CD4-positive, CD25-positive, alpha-beta regulatory T cell (primary cell): Measurements from ENCODE around the gene BRSK2. TPM values are rescaled to one million over a fixed set of nuclear protein-coding genes. Genes with fewer than 3 reads are reported as not detected.

ENCODE experiments used
- ATAC-seq, 2 donors: fragments of 150-1000 bp; cut with Tn5 transposase; one replicate each; pipeline ENCODE4 v1.10.0; 2021; ENCODE audit warnings: low read depth in 2 of 2, moderate number of reproducible peaks in 2 of 2, moderate library complexity in 1 of 2
- DNase-seq, 3 donors: peaks; one replicate each; pipeline versions ENCODE4 v3.0.0 to v3.0.0-alpha.2; 2012 to 2022; ENCODE audit warnings: mixed read lengths in 1 of 3
- H3K27ac ChIP-seq: one replicate; pipeline ENCODE4 v1.7.0; 2013; ENCODE audit warnings: mild to moderate bottlenecking, low read length; ENCODE audit not compliant: insufficient read depth, poor library complexity, severe bottlenecking
- H3K27me3 ChIP-seq: one replicate; pipeline ENCODE4 v1.7.0; 2013; ENCODE audit warnings: low read length; ENCODE audit not compliant: control insufficient read depth, insufficient read depth
- H3K36me3 ChIP-seq: one replicate; pipeline ENCODE4 v1.7.0; 2013; ENCODE audit warnings: mild to moderate bottlenecking, low read length, moderate library complexity; ENCODE audit not compliant: control insufficient read depth, insufficient read depth
- H3K4me1 ChIP-seq: 2 replicates; pipeline ENCODE4 v1.7.0; 2013; ENCODE audit warnings: mild to moderate bottlenecking, low read length; ENCODE audit not compliant: insufficient read depth, control insufficient read depth, poor library complexity, severe bottlenecking
- H3K4me3 ChIP-seq: one replicate; pipeline ENCODE4 v1.7.0; 2013; ENCODE audit warnings: low read depth, mild to moderate bottlenecking, low read length, moderate library complexity
- H3K9me3 ChIP-seq, 2 experiments: 1 replicate in 1 of 2; 2 replicates in 1 of 2; pipeline ENCODE4 v1.7.0; 2013; ENCODE audit warnings: low read length in 2 of 2, mild to moderate bottlenecking in 1 of 2, moderate library complexity in 1 of 2; ENCODE audit not compliant: control insufficient read depth in 2 of 2
- H3K27ac Mint-ChIP-seq, 3 donors: one replicate each; pipeline ENCODE4 v1.8.0; 2020 to 2022; ENCODE audit warnings: mild to moderate bottlenecking in 3 of 3, mixed read lengths in 3 of 3, moderate library complexity in 2 of 3
- H3K27me3 Mint-ChIP-seq: one replicate; pipeline ENCODE4 v1.8.0; 2022; ENCODE audit warnings: mild to moderate bottlenecking, mixed read lengths
- H3K36me3 Mint-ChIP-seq: one replicate; pipeline ENCODE4 v1.8.0; 2020; ENCODE audit warnings: mixed read lengths
- H3K4me1 Mint-ChIP-seq, 4 donors: one replicate each; pipeline ENCODE4 v1.8.0; 2020 to 2022; ENCODE audit warnings: mixed read lengths in 4 of 4, mild to moderate bottlenecking in 1 of 4
- H3K4me3 Mint-ChIP-seq, 4 donors: one replicate each; pipeline ENCODE4 v1.8.0; 2020 to 2022; ENCODE audit warnings: mild to moderate bottlenecking in 4 of 4, mixed read lengths in 4 of 4, moderate library complexity in 3 of 4
- H3K9me3 Mint-ChIP-seq, 7 donors: one replicate each; pipeline ENCODE4 v1.8.0; 2020 to 2022; ENCODE audit warnings: mixed read lengths in 7 of 7, mild to moderate bottlenecking in 3 of 7, moderate library complexity in 2 of 7
- polyA plus RNA-seq, 4 donors: library from polyadenylated mRNA; unstranded; fragments of 300-500 nt; fragmentation: Illumina TruSeq; gene quantifications; one replicate each; pipeline ENCODE4 v1.2.3, GENCODE V29; 2021
- total RNA-seq: library from RNA; stranded (reverse); gene quantifications from one replicate; pipeline ENCODE4 v1.2.3, GENCODE V29; 2022

BRSK2 gene
- total and polyA plus RNA-seq, 5 donors from 2014 or later: 0.07 to 0.42 (median 0.08) TPM; not detected in 1

DNA sequence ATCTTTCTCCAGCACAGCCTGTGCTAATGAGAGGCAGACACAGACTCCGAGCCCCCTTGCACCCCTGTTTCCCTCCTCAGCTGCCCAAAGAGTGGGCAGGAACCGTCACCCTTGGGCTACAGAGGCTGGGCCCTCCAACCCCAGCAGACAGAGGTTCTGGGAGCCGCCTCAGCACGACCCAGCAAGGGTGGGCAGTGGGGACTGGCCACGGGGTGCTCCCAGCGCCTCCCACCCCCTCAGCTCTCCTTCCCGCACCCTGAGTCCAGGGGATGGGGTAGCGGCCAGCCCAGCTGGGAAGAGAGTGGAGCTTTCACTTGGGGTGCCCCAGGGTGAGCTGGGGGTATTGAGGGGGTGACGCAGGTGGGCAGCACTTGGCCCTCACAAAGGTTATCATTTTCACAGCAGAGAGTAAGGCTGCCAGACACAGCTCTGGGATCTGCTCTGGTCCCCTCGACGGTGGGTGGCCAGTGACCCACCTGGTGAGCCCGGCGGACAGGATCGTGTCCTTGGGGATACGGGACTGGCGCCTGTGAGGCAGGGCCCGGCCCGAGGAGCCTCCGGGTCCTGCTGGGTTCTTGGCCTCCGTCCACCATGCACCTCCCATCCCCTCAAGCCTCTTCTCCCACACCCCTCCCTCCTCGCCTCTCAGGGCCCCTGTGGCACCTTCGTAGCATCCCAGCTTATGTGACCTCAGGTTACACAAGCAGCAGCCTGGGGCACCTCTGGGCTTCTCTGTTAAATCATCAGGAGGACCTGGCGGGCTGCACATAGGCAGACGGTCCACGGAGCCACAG is 14.4 kb upstream of the BRSK2 start:
- no peaks in the 10 kb centered on the region for H3K27me3 ChIP-seq
- Mint-ChIP-seq H3K9me3 (peaks cover 0 to 2% (median 0%) of the 10 kb centered on the region in 7 donors), H3K27me3 (no peaks in the 10 kb centered on the region), H3K36me3 (no peaks in the 10 kb centered on the region), H3K4me3 (no peak overlapping the region), H3K4me1 (no peaks in the 10 kb centered on the region), H3K27ac (no peak overlapping the region)
- H3K9me3 ChIP-seq: no peaks in the 10 kb centered on the region
- no peaks in the 10 kb centered on the region for H3K4me1 ChIP-seq
- H3K4me3 ChIP-seq: no peak overlapping the region
- no peak overlapping the region for H3K27ac ChIP-seq
- no peak for DNase-seq
- ATAC-seq: no peak
- H3K36me3 ChIP-seq: no peaks in the 10 kb centered on the region

DNA sequence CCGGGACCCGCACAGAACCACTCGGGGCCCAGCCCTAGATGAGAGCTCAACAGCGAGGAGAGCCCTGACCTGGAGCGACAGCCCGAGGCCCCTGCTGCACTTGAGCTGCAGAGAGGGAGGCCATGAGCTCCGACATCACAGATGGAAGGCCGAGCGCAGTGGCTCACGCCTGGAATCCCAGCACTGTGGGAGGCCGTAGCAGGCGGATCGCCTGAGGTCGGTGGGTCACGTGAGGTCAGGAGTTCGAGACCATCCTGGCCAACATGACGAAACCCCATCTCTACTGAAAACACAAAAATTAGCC is 13.8 kb upstream of the BRSK2 start:
- Mint-ChIP-seq H3K36me3 (no peaks in the 10 kb centered on the region), H3K9me3 (peaks cover 0 to 3% (median 0%) of the 10 kb centered on the region in 7 donors)

GRCh38 chr11:1377231-1377780 is 12.4 kb upstream of the BRSK2 start:
- ATAC-seq (no peak), DNase-seq (no peak)
- Histone ChIP-seq H3K4me3 (no peak overlapping the region), H3K27ac (no peak overlapping the region), H3K27me3 (no peaks in the 10 kb centered on the region), H3K36me3 (no peaks in the 10 kb centered on the region), H3K4me1 (no peaks in the 10 kb centered on the region), H3K9me3 (no peaks in the 10 kb centered on the region)
- Mint-ChIP-seq H3K27ac (no peak overlapping the region), H3K36me3 (no peaks in the 10 kb centered on the region), H3K4me1 (peaks cover 0 to 7% (median 1%) of the 10 kb centered on the region in 4 donors), H3K9me3 (peaks cover 0 to 3% (median 0%) of the 10 kb centered on the region in 7 donors), H3K4me3 (no peak overlapping the region), H3K27me3 (no peaks in the 10 kb centered on the region)

More for the DNA sequence above, 13.8 kb upstream of the BRSK2 start:
- no peaks in the 10 kb centered on the region for H3K27me3 ChIP-seq
- H3K36me3 ChIP-seq: no peaks in the 10 kb centered on the region
- DNase-seq: no peak
- H3K27me3 Mint-ChIP-seq: no peaks in the 10 kb centered on the region
- H3K9me3 ChIP-seq: no peaks in the 10 kb centered on the region
- no peak for ATAC-seq
- H3K4me1 Mint-ChIP-seq: no peaks in the 10 kb centered on the region
- no peak overlapping the region for H3K27ac ChIP-seq
- no peak overlapping the region for H3K4me3 Mint-ChIP-seq
- H3K4me3 ChIP-seq: no peak overlapping the region
- no peaks in the 10 kb centered on the region for H3K4me1 ChIP-seq
- H3K27ac Mint-ChIP-seq: no peak overlapping the region

- H3K9me3 Mint-ChIP-seq: peaks cover 0 to 3% (median 0%) of the 10 kb centered on the region in 7 donors
- Histone ChIP-seq H3K4me1 (peaks cover 4% of the 10 kb centered on the region), H3K9me3 (no peaks in the 10 kb centered on the region), H3K4me3 (no peak overlapping the region), H3K27me3 (no peaks in the 10 kb centered on the region), H3K36me3 (no peaks in the 10 kb centered on the region), H3K27ac (no peak overlapping the region)
- ATAC-seq: no peak
- DNase-seq: no peak
- peak overlapping the region; percentile 49 to 87 (median 74) for H3K4me3 Mint-ChIP-seq
- no peaks in the 10 kb centered on the region for H3K36me3 Mint-ChIP-seq
- H3K27me3 Mint-ChIP-seq: peaks cover 8% of the 10 kb centered on the region
- peaks cover 0 to 16% (median 5%) of the 10 kb centered on the region in 4 donors for H3K4me1 Mint-ChIP-seq
- H3K27ac Mint-ChIP-seq: peak overlapping the region in 2 of 3 donors; percentile 8 to 90
These were observed 7.8 kb upstream of the BRSK2 start for GRCh38 chr11:1381793-1382425.

GRCh38 chr11:1382429-1382828 is 7.3 kb upstream of the BRSK2 start:
- Histone ChIP-seq H3K27me3 (no peaks in the 10 kb centered on the region), H3K36me3 (no peaks in the 10 kb centered on the region), H3K9me3 (no peaks in the 10 kb centered on the region), H3K4me1 (peaks cover 4% of the 10 kb centered on the region), H3K27ac (peak overlapping the region; percentile 78), H3K4me3 (no peak overlapping the region)
- Mint-ChIP-seq H3K36me3 (no peaks in the 10 kb centered on the region), H3K27me3 (peaks cover 12% of the 10 kb centered on the region), H3K27ac (peak overlapping the region; percentile 8 to 90 (median 78)), H3K9me3 (peaks cover 0 to 3% (median 0%) of the 10 kb centered on the region in 7 donors), H3K4me1 (peaks cover 0 to 16% (median 5%) of the 10 kb centered on the region in 4 donors), H3K4me3 (peak overlapping the region; percentile 66 to 87 (median 74))
- no peak for DNase-seq
- no peak for ATAC-seq

DNA sequence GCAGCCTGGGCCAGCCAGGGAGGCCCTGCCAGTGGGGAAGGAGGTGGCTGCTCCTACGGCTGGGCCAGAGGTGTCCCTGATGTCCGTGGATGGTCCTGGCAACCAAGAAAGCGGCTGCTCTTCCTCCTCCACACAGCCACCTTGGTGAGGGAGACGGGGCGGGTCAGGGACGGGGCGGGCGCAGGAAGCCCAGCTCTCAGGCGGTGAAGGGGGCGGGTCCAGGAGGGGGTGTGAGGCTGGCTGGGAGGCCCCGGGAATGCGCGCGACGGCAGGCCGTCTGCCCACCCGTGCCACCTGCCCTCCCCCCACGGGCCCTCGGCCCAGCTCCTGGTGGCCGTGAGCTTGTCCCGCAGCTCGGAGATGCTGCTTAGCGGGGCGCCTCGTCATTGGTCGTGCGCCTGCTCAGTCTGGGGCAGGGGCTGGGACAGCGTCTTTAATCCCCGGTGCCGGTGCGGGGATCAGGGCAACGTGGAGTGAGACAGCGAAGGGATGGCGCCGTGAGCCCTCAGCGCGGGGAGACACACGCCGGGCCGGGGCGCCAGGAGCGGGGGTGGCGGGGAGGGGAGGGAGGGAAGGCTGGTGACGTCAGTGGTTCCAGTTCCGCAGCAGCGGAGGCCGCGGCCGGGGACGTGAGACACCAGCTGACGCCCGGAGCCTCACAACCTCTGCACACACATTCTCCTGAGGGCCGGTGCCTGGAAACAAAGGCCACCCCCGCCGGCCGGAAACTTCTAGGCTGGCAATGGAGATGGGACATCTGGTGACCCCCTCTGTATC is 6.7 kb upstream of the BRSK2 start:
- ATAC-seq (peak; percentile 70 to 76), DNase-seq (peak; percentile 65 to 72 (median 71))
- peaks cover 0 to 3% (median 2%) of the 10 kb centered on the region in 7 donors for H3K9me3 Mint-ChIP-seq
- H3K4me3 Mint-ChIP-seq: peak overlapping the region; percentile 66 to 87 (median 82)
- peak overlapping the region; percentile 62 to 90 (median 86) for H3K27ac Mint-ChIP-seq
- peaks cover 0 to 16% (median 6%) of the 10 kb centered on the region in 4 donors for H3K4me1 Mint-ChIP-seq
- no peaks in the 10 kb centered on the region for H3K27me3 ChIP-seq
- no peaks in the 10 kb centered on the region for H3K36me3 ChIP-seq
- H3K36me3 Mint-ChIP-seq: no peaks in the 10 kb centered on the region
- H3K9me3 ChIP-seq: no peaks in the 10 kb centered on the region
- H3K27ac ChIP-seq: peak overlapping the region; percentile 78
- H3K27me3 Mint-ChIP-seq: peaks cover 16% of the 10 kb centered on the region
- no peak overlapping the region for H3K4me3 ChIP-seq
- peaks cover 4% of the 10 kb centered on the region for H3K4me1 ChIP-seq

DNA sequence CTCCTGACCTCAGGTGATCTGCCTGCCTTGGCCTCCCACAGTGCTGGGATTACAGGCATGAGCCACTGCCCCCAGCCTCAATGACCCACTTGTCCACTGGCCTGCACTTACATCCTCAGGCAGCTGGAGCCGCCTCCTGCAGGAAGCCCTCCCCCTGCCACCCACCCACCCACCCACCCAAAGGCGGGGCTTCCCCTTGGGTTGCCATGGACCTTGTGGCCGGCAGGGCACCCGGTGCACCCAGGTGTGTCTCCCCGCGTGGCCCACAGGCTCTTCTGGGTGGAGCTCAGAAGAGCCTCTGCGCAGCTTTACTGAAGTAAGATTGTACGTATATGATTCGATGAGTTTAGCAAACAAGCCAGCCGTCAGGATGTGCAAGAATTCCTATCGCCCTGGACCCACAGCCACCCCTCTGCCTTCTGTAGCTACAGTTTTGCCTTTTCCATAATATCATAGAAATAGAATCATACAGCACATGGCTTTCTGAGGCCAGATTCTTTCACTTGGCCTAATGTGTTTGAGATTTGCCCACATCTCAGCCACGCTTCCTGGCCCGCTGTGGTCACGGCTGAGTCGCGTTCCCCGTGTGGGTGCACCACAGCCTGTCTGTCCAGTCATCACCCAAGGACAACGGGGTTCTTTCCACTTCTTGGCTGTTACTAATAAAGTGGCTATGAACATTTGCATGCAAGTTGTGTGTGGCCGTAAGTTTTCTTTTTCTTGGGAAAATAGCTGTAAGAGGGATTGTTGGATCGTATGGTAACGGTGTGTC is 5.3 kb upstream of the BRSK2 start:
- no peaks in the 10 kb centered on the region for H3K36me3 ChIP-seq
- H3K36me3 Mint-ChIP-seq: no peaks in the 10 kb centered on the region
- peak overlapping the region; percentile 61 to 80 (median 76) for H3K4me3 Mint-ChIP-seq
- no peaks in the 10 kb centered on the region for H3K27me3 ChIP-seq
- H3K27ac ChIP-seq: no peak overlapping the region
- peaks cover 13% of the 10 kb centered on the region for H3K4me1 ChIP-seq
- peaks cover 0 to 16% (median 6%) of the 10 kb centered on the region in 4 donors for H3K4me1 Mint-ChIP-seq
- H3K4me3 ChIP-seq: no peak overlapping the region
- DNase-seq (no peak), ATAC-seq (no peak)
- peak overlapping the region; percentile 4 to 42 (median 38) for H3K27ac Mint-ChIP-seq
- no peaks in the 10 kb centered on the region for H3K9me3 ChIP-seq
- H3K9me3 Mint-ChIP-seq: peaks cover 0 to 3% (median 2%) of the 10 kb centered on the region in 7 donors
- H3K27me3 Mint-ChIP-seq: peaks cover 16% of the 10 kb centered on the region
